Psoas muscle (tissue), 8 donors: Measurements from ENCODE around the gene FUT3. TPM values are rescaled to one million over a fixed set of nuclear protein-coding genes. Genes with fewer than 3 reads are reported as not detected.

Experiments used
- ATAC-seq, 4 donors: fragments of 200-7000 bp; cut with Tn5 transposase; one replicate each; pipeline ENCODE4 v1.9.1; 2020; ENCODE audit warnings: moderate library complexity in 3 of 4, mild to moderate bottlenecking in 2 of 4
- DNase-seq, 2 donors: peaks; one replicate each; pipeline ENCODE4 v3.0.0-alpha.2; 2020
- H3K27ac ChIP-seq: fragments of 200-600 bp; one replicate; pipeline ENCODE4 v1.8.0; 2022
- H3K27me3 ChIP-seq, 3 donors: fragments of 200-600 bp in 1 of 3; one replicate each; pipeline versions ENCODE4 v1.6.1 to v1.8.0; 2013 to 2022; ENCODE audit warnings: low read length in 2 of 3, mild to moderate bottlenecking in 2 of 3, moderate library complexity in 1 of 3; ENCODE audit not compliant: insufficient read depth in 3 of 3
- H3K36me3 ChIP-seq, 2 donors: fragments of 200-600 bp in 1 of 2; one replicate each; pipeline versions ENCODE4 v1.6.1 to v1.8.0; 2013 to 2022; ENCODE audit warnings: low read depth in 1 of 2, mild to moderate bottlenecking in 1 of 2, moderate library complexity in 1 of 2; ENCODE audit not compliant: insufficient read depth in 1 of 2
- H3K4me1 ChIP-seq: fragments of 200-600 bp; one replicate; pipeline ENCODE4 v1.8.0; 2022
- H3K4me3 ChIP-seq: fragments of 200-600 bp; one replicate; pipeline ENCODE4 v1.8.0; 2022; ENCODE audit warnings: mild to moderate bottlenecking
- H3K9me3 ChIP-seq: fragments of 200-600 bp; one replicate; pipeline ENCODE4 v1.8.0; 2022
- WGBS, 3 donors: extraction: QIAGEN DNeasy Blood & Tissue Kit; methylation state at CpG; one replicate each; pipeline versions ENCODE4 v1.1.6 to v1.1.7; 2013; 5-methylcytosine and 5-hydroxymethylcytosine counted together
- intact Hi-C, 2 donors: fragments of 100-400 bp; cut with DNase I; formaldehyde crosslinking; loops; one replicate each; pipeline versions ENCODE4 v1.11.0 to v1.14.2; 2022
- polyA plus RNA-seq, 3 donors: library from polyadenylated mRNA; stranded (reverse); fragments of 200-250 nt; gene quantifications; one replicate each; pipeline ENCODE4 v1.2.3, GENCODE V29; 2013
- total RNA-seq, 4 donors: library from RNA; stranded (reverse); fragmentation: NEBNext Ultra II Directional in 2 of 4; extraction: Animal tissue kit (Norgen Biotek cat#: 25700) in 2 of 4; gene quantifications; one replicate each; pipeline versions ENCODE4 v1.2.1 to v1.2.4, GENCODE V29; 2021 to 2023
- TF ChIP-seq, protein P1 (sequence below): fragments of 200-600 bp; IDR thresholded peaks from one replicate; pipeline ENCODE4 v1.8.0; 2022; ENCODE audit warnings: antibody characterized with exemption
- donor health status: healthy with polysubstance abuse.
- donor health status: DM: no; HTN: no; CAD: no; lungs with moderate emphysema.
- donor health status: Bipolar disorder and iron deficiency.
- donor health status: healthy.
- donor health status: DM: yes; HTN: yes; CAD: no.
- donor health status: DM: no; HTN: no; CAD: no.
- donor health status: DM: no; HTN: no; CAD: no.
- donor health status: DM: yes; HTN: yes; CAD: no.

FUT3 gene
- total and polyA plus RNA-seq, 7 donors = 0.03 to 0.19 TPM; not detected in 5

DNA sequence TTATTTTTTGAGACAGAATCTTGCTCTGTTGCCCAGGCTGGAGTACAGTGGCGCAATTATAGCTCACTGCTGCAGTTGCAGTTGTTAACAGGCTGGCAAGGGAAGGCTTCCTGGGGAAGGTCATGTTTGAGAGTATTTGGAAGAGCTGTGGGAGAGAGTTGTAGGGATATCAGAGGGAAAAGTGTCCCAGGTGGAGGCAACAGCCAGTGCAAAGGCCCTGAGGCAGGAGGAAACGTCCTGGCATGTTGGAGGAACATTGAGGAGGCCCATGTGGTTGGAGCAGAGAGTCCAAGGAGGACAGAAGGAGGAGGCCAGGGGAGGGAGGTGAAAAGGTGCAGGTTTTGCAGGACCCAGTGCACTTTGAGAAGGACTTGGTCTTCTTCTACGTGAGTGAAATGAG, 58.1 kb downstream of the FUT3 start:
- Histone ChIP-seq H3K36me3 (peaks cover 4 to 20% of the 10 kb centered on the region in 2 donors), H3K27ac (no peak overlapping the region), H3K27me3 (peaks cover 0 to 15% (median 0%) of the 10 kb centered on the region in 3 donors), H3K4me1 (peaks cover 7% of the 10 kb centered on the region), H3K9me3 (no peaks in the 10 kb centered on the region), H3K4me3 (no peak overlapping the region)
- no peak for DNase-seq
- TF ChIP-seq, protein P1, sequence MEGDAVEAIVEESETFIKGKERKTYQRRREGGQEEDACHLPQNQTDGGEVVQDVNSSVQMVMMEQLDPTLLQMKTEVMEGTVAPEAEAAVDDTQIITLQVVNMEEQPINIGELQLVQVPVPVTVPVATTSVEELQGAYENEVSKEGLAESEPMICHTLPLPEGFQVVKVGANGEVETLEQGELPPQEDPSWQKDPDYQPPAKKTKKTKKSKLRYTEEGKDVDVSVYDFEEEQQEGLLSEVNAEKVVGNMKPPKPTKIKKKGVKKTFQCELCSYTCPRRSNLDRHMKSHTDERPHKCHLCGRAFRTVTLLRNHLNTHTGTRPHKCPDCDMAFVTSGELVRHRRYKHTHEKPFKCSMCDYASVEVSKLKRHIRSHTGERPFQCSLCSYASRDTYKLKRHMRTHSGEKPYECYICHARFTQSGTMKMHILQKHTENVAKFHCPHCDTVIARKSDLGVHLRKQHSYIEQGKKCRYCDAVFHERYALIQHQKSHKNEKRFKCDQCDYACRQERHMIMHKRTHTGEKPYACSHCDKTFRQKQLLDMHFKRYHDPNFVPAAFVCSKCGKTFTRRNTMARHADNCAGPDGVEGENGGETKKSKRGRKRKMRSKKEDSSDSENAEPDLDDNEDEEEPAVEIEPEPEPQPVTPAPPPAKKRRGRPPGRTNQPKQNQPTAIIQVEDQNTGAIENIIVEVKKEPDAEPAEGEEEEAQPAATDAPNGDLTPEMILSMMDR = no peak
- intact Hi-C loops = loop anchor here in 1 of 2 donors (5.0 kb wide), 1 partner anchor 71 kb away; the partner anchor contains the start of genes CATSPERD and LONP1
- no peak for ATAC-seq
- WGBS, 3 donors = 87 to 92% (median 87%) methylated on average over 3 of the region's 3 CpGs

Other genes with a start within 250 kb of the FUT3 start
- 10 to 100 TPM; 30.4 to 52.9 (median 45.6) TPM for gene SAFB2, start 228.7 kb downstream of the FUT3 start, total RNA-seq
- 10 to 100 TPM; 31.0 to 45.2 (median 31.3) TPM for gene SAFB2, start 228.7 kb downstream of the FUT3 start, polyA plus RNA-seq
- gene SAFB, start 228.4 kb downstream of the FUT3 start, total RNA-seq = 10 to 100 TPM; 51.3 to 88.9 (median 65.1) TPM
- 10 to 100 TPM; 53.7 to 83.1 (median 61.0) TPM for gene SAFB, start 228.4 kb downstream of the FUT3 start, polyA plus RNA-seq
- gene MICOS13, start 170.9 kb downstream of the FUT3 start, total RNA-seq = 100 to 1,000 TPM; 103 to 133 (median 119) TPM
- 100 to 1,000 TPM; 138 to 245 (median 234) TPM for gene MICOS13, start 170.9 kb downstream of the FUT3 start, polyA plus RNA-seq
- 1 to 10 TPM; 4.5 to 6.2 (median 4.6) TPM for gene HSD11B1L, start 170.4 kb downstream of the FUT3 start, total RNA-seq
- gene HSD11B1L, start 170.4 kb downstream of the FUT3 start, polyA plus RNA-seq = 10 to 100 TPM in 2 of 3 donors, 1 to 10 TPM in 1; 4.7 to 15.6 (median 11.7) TPM
- 100 to 1,000 TPM; 440 to 572 (median 473) TPM for gene RPL36, start 161.2 kb downstream of the FUT3 start, total RNA-seq
- 100 to 1,000 TPM; 647 to 814 (median 648) TPM for gene RPL36, start 161.2 kb downstream of the FUT3 start, polyA plus RNA-seq
- 10 to 100 TPM; 61.0 to 97.1 (median 73.8) TPM for gene LONP1, start 131.3 kb downstream of the FUT3 start, total RNA-seq
- gene LONP1, start 131.3 kb downstream of the FUT3 start, polyA plus RNA-seq = 100 to 1,000 TPM in 1 of 3 donors, 10 to 100 TPM in 2; 58.6 to 127 (median 83.3) TPM
- gene CATSPERD, start 130.8 kb downstream of the FUT3 start, total RNA-seq = not detected
- not detected for gene CATSPERD, start 130.8 kb downstream of the FUT3 start, polyA plus RNA-seq
- 1 to 10 TPM in 3 of 4 donors, under 1 TPM in 1; 0.92 to 2.3 (median 1.5) TPM for gene PRR22, start 66.7 kb downstream of the FUT3 start, total RNA-seq
- gene PRR22, start 66.7 kb downstream of the FUT3 start, polyA plus RNA-seq = 1 to 10 TPM in 1 of 3 donors, under 1 TPM in 2; 0.57 to 2.7 (median 0.87) TPM
- gene DUS3L, start 60.3 kb downstream of the FUT3 start, total RNA-seq = 10 to 100 TPM; 13.4 to 29.9 (median 20.6) TPM
- 10 to 100 TPM; 23.2 to 40.1 (median 26.8) TPM for gene DUS3L, start 60.3 kb downstream of the FUT3 start, polyA plus RNA-seq
- gene NRTN, start 46.4 kb downstream of the FUT3 start, total RNA-seq = not detected
- not detected for gene NRTN, start 46.4 kb downstream of the FUT3 start, polyA plus RNA-seq
- not detected for gene FUT6, start 11.7 kb downstream of the FUT3 start, total RNA-seq
- gene FUT6, start 11.7 kb downstream of the FUT3 start, polyA plus RNA-seq = under 1 TPM in 2 of 3 donors, not detected in 1; 0.03 TPM
- not detected for gene FUT5, start 19.1 kb upstream of the FUT3 start, total RNA-seq
- not detected for gene FUT5, start 19.1 kb upstream of the FUT3 start, polyA plus RNA-seq
- 100 to 1,000 TPM; 240 to 367 (median 285) TPM for gene NDUFA11, start 52.3 kb upstream of the FUT3 start, total RNA-seq
- gene NDUFA11, start 52.3 kb upstream of the FUT3 start, polyA plus RNA-seq = 100 to 1,000 TPM; 373 to 503 (median 438) TPM
- gene VMAC, start 53.4 kb upstream of the FUT3 start, total RNA-seq = 1 to 10 TPM in 2 of 4 donors, under 1 TPM in 2; 0.73 to 3.0 (median 1.2) TPM
- gene VMAC, start 53.4 kb upstream of the FUT3 start, polyA plus RNA-seq = 1 to 10 TPM in 1 of 3 donors, under 1 TPM in 2; 0.82 to 2.2 (median 0.89) TPM
- gene CAPS, start 62.8 kb upstream of the FUT3 start, total RNA-seq = 1 to 10 TPM; 1.3 to 2.9 (median 1.5) TPM
- gene CAPS, start 62.8 kb upstream of the FUT3 start, polyA plus RNA-seq = 1 to 10 TPM; 1.2 to 1.7 (median 1.5) TPM
- 10 to 100 TPM; 48.4 to 50.0 (median 48.9) TPM for gene RANBP3, start 126.7 kb upstream of the FUT3 start, total RNA-seq
- gene RANBP3, start 126.7 kb upstream of the FUT3 start, polyA plus RNA-seq = 10 to 100 TPM; 40.5 to 71.7 (median 43.9) TPM